AG10803 (cell line): ENCODE measurements around the gene SAMD7.
A peak's percentile ranks its signal among the peaks of the same experiment; 100 is the strongest.

ENCODE experiments used
- DNase-seq: peaks from one replicate; pipeline ENCODE4 v3.0.0; 2010; ENCODE audit warnings: low read depth
- H3K4me3 ChIP-seq: 2 replicates; pipeline ENCODE4 v1.5.1; 2011; ENCODE audit warnings: mild to moderate bottlenecking, low read length, control low read depth
- TF ChIP-seq, protein P1 (sequence below): conservative IDR thresholded peaks from 2 replicates; pipeline ENCODE4 v1.5.1; 2011; ENCODE audit warnings: mild to moderate bottlenecking, low read length, control low read depth, inconsistent platforms

Gene SAMD7

DNA sequence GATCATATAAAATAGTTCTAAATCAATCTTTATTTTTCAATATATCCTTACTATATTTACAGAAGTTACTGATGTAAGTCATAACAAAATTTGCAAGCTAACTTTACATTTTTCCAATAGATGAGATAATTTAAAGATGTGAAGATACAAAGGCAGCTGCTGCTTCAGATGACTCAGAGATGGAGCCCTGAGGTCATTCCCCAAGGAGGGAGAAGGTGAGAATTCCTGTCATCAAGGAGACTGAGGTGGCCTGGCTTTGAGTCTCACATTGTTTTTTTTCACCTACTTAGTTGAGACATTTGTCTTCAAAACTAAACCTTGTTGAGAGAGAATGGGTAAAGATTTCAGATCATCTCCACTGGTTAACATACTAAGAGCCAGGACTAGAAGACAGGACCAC is 3.9 kb upstream of the SAMD7 start:
- DNase-seq: no peak
- TF ChIP-seq, protein P1, sequence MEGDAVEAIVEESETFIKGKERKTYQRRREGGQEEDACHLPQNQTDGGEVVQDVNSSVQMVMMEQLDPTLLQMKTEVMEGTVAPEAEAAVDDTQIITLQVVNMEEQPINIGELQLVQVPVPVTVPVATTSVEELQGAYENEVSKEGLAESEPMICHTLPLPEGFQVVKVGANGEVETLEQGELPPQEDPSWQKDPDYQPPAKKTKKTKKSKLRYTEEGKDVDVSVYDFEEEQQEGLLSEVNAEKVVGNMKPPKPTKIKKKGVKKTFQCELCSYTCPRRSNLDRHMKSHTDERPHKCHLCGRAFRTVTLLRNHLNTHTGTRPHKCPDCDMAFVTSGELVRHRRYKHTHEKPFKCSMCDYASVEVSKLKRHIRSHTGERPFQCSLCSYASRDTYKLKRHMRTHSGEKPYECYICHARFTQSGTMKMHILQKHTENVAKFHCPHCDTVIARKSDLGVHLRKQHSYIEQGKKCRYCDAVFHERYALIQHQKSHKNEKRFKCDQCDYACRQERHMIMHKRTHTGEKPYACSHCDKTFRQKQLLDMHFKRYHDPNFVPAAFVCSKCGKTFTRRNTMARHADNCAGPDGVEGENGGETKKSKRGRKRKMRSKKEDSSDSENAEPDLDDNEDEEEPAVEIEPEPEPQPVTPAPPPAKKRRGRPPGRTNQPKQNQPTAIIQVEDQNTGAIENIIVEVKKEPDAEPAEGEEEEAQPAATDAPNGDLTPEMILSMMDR: no peak
- no peak overlapping the region for H3K4me3 ChIP-seq

DNA sequence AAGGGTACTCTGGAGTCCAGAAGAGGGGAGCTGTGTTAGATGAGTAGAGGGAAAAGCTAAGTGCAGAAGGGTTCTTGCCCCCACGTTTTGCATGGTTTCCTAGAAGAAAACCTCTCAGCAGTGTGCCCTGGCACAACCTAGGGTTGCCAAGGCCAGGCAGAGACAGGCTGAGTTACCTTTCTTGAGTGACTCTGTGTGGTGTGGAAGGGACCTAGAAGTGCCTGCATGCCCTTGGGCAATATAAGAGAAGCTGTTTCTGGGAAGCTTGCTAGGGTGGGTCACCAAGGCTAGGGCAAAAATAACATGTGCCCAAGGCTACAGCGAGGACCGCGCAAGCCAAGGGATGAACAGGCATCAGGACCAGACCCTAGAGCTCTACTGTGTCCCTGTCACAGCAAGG is 3.4 kb upstream of the SAMD7 start:
- TF ChIP-seq, protein P1: no peak
- H3K4me3 ChIP-seq: no peak overlapping the region
- no peak for DNase-seq

DNA sequence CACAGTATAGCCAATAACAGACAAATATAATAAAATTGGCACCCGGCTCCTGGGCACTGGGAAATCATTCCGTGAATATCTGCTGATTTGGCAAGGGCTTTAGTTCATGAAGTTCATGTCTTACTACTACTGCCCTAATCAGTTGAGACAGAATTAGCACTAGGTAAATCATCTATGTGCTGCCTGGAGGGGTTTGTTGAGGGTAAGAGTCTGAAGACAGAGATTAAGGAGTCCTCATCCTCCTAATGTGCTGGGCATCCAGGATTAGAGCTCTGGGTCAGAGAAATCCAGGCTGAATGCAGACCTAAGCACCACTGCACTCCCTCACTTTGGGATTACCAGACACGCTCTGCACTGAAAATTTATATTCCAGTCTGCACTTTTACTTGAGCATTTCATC is 2.0 kb downstream of the SAMD7 start:
- TF ChIP-seq, protein P1: no peak
- no peak for DNase-seq

GRCh38 chr3:169914321-169914720 is 2.9 kb downstream of the SAMD7 start:
- H3K4me3 ChIP-seq: no peak overlapping the region
- TF ChIP-seq, protein P1: no peak
- DNase-seq: peak; percentile 42

More for the DNA sequence above, 2.0 kb downstream of the SAMD7 start:
- no peak overlapping the region for H3K4me3 ChIP-seq

GRCh38 chr3:169923189-169923588 is 11.8 kb downstream of the SAMD7 start:
- H3K4me3 ChIP-seq: no peak overlapping the region
- peak; percentile 8 for DNase-seq
- TF ChIP-seq, protein P1: no peak

- TF ChIP-seq, protein P1: no peak
- H3K4me3 ChIP-seq: no peak overlapping the region
- DNase-seq: no peak
These were observed 12.5 kb downstream of the SAMD7 start for GRCh38 chr3:169923831-169924230.

DNA sequence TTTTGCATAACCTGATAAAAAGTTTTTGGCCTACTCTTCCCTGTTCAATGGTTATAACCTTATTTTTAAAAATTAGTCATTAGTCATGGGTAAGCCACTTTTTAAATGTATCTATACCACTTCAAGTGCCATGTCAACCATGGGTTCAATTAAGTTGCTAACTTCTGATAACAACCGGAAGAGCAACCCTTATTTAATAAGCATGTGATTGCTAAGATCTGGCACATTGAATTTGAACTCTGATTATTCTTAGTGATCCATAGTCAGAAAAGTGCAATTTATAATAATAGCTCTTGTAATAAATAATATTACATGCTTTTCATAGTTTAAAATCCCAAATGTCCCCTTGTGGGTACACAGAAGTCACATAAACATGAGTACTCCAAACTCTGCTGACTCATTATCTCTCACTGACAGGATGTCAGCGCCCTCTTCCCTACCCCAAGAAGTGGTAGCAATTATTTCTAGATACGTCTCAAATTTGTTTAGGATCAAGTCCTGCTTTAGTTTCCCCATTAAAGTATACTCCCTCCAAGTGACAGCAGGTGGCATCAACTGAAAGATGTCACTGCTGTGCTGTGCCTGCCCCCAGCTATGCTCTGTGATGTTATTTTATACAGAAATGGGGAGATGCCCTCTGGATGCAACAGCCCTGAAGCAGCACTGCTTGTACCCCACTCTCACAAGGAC is 18.6 kb downstream of the SAMD7 start:
- TF ChIP-seq, protein P1: no peak
- no peak for DNase-seq
- no peak overlapping the region for H3K4me3 ChIP-seq
